GM06990 (cell line): Measurements from ENCODE around the gene TRIP10.
A peak's percentile ranks its signal among the peaks of the same experiment; 100 is the strongest.

Experiments
- DNase-seq: peaks from one replicate; pipeline ENCODE4 v3.0.0-alpha.2; 2011; ENCODE audit not compliant: insufficient read length; ENCODE audit errors: extremely low read depth
- H3K27me3 ChIP-seq: replicated peaks from 2 replicates; pipeline ENCODE4 v1.6.0; 2011; ENCODE audit warnings: low read length; ENCODE audit not compliant: control insufficient read depth, insufficient read depth
- H3K36me3 ChIP-seq: 2 replicates; pipeline ENCODE4 v1.5.1; 2011; ENCODE audit warnings: low read length; ENCODE audit not compliant: control insufficient read depth, insufficient read depth
- H3K4me3 ChIP-seq: replicated peaks from 2 replicates; pipeline ENCODE4 v1.5.1; 2011; ENCODE audit warnings: low read depth, mild to moderate bottlenecking, control low read depth, low read length
- CTCF ChIP-seq: IDR thresholded peaks from 2 replicates; pipeline ENCODE4 v1.5.1; 2011; ENCODE audit warnings: low read length, control low read depth, mild to moderate bottlenecking, inconsistent platforms; ENCODE audit not compliant: insufficient read depth, poor library complexity, severe bottlenecking

The TRIP10 gene

GRCh38 chr19:6738787-6739389 is 592 bp upstream of the TRIP10 start:
- peaks cover 3% of the 10 kb centered on the region for H3K36me3 ChIP-seq
- DNase-seq, result peak; percentile 75
- no peaks in the 10 kb centered on the region for H3K27me3 ChIP-seq
- H3K4me3 ChIP-seq, result peak overlapping the region; percentile 58
- no peak for TF ChIP-seq CTCF

- Histone ChIP-seq H3K27me3 (no peaks in the 10 kb centered on the region), H3K36me3 (peaks cover 14% of the 10 kb centered on the region), H3K4me3 (peak overlapping the region; percentile 94)
- TF ChIP-seq CTCF, result no peak
- DNase-seq, result no peak
Observed at GRCh38 chr19:6739883-6740588, 556 bp downstream of the TRIP10 start.

GRCh38 chr19:6740589-6741343 is 1.3 kb downstream of the TRIP10 start:
- peaks cover 15% of the 10 kb centered on the region for H3K36me3 ChIP-seq
- DNase-seq, result peak; percentile 74
- H3K27me3 ChIP-seq, result no peaks in the 10 kb centered on the region
- H3K4me3 ChIP-seq, result peak overlapping the region; percentile 94
- TF ChIP-seq CTCF, result no peak

- no peak for DNase-seq
- Histone ChIP-seq H3K4me3 (no peak overlapping the region), H3K36me3 (peaks cover 20% of the 10 kb centered on the region), H3K27me3 (no peaks in the 10 kb centered on the region)
- no peak for TF ChIP-seq CTCF
Observed at GRCh38 chr19:6743066-6743465, 3.6 kb downstream of the TRIP10 start.

GRCh38 chr19:6743714-6744380 is 4.4 kb downstream of the TRIP10 start:
- Histone ChIP-seq H3K27me3 (no peaks in the 10 kb centered on the region), H3K4me3 (no peak overlapping the region), H3K36me3 (peaks cover 22% of the 10 kb centered on the region)
- no peak for DNase-seq
- no peak for TF ChIP-seq CTCF
